ENCODE results near the gene LRRC8D. TPM values are rescaled to one million over a fixed set of nuclear protein-coding genes. Genes with fewer than 3 reads are reported as not detected.

The LRRC8D gene
- total RNA-seq, 1 experiment from 2014 or later: 37.2 TPM

DNA sequence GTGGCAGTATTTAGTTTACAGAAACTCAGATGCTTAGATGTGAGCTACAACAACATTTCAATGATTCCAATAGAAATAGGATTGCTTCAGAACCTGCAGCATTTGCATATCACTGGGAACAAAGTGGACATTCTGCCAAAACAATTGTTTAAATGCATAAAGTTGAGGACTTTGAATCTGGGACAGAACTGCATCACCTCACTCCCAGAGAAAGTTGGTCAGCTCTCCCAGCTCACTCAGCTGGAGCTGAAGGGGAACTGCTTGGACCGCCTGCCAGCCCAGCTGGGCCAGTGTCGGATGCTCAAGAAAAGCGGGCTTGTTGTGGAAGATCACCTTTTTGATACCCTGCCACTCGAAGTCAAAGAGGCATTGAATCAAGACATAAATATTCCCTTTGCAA lies 114.4 kb downstream of the LRRC8D start:
- no peaks in the 10 kb centered on the region for H3K9me3 ChIP-seq (ENCODE audit: control insufficient read depth, low read depth, low read length)
- H3K27ac Mint-ChIP-seq: peak overlapping the region; percentile 56 to 78 (median 73); a peak in 5 of 7 replicates
- no CpG with 5 or more reads among the region's 4 CpGs for WGBS (ENCODE audit: extremely low coverage, insufficient read length, low lambda C conversion rate)
- H3K4ac ChIP-seq (ENCODE audit: low read depth, low read length): no peak overlapping the region
- no peak overlapping the region for H4K5ac ChIP-seq (ENCODE audit: insufficient read length, low read depth, low read length)
- H3K27ac ChIP-seq (ENCODE audit: insufficient read length, low read depth, low read length): no peak overlapping the region
- no peak overlapping the region for H2BK12ac ChIP-seq (ENCODE audit: insufficient read length, low read depth, low read length)
- H2AFZ ChIP-seq (ENCODE audit: low read length): no peak overlapping the region
- no peak overlapping the region for H2AK5ac ChIP-seq (ENCODE audit: insufficient read length, low read length)
- H4K8ac ChIP-seq (replicated peaks; ENCODE audit: insufficient read length, low read depth, low read length): no peak overlapping the region
- H3K4me2 ChIP-seq (ENCODE audit: insufficient read depth, insufficient read length, low read length): no peak overlapping the region
- no peak overlapping the region for H2BK15ac ChIP-seq (ENCODE audit: low read depth, low read length)
- TF ChIP-seq CTCF (conservative IDR thresholded peaks at IDR 0.05): no peak
- no peaks in the 10 kb centered on the region for H3K27me3 ChIP-seq (ENCODE audit: insufficient read depth, low read length)
- no peak overlapping the region for H3K18ac ChIP-seq (ENCODE audit: insufficient read length, low read depth, low read length)
- no peak overlapping the region for H3K9ac ChIP-seq (ENCODE audit: extremely low read depth, insufficient read length, low read length)
- H4K20me1 ChIP-seq (ENCODE audit: control insufficient read depth, insufficient read depth, insufficient read length): no peaks in the 10 kb centered on the region
- H3K56ac ChIP-seq (ENCODE audit: insufficient read length, low read depth, low read length): no peak overlapping the region
- H3K23me2 ChIP-seq (ENCODE audit: insufficient read length, low read depth, low read length, poor library complexity, severe bottlenecking): no peaks in the 10 kb centered on the region
- no peak overlapping the region for H3K23ac ChIP-seq (ENCODE audit: insufficient read length, low read depth, low read length)
- H3K4me3 Mint-ChIP-seq: no peak overlapping the region
- H3K4me1 ChIP-seq (ENCODE audit: insufficient read depth, low read length): peaks cover 10% of the 10 kb centered on the region
- H3K79me2 ChIP-seq (ENCODE audit: insufficient read depth, low read length): no peaks in the 10 kb centered on the region
- H2BK5ac ChIP-seq (ENCODE audit: insufficient read length, low read length): no peak overlapping the region
- H4K91ac ChIP-seq (ENCODE audit: insufficient read length, low read depth, low read length): no peak overlapping the region
- no peaks in the 10 kb centered on the region for H3K27me3 Mint-ChIP-seq (ENCODE audit: low read depth)
- DNase-seq: no peak
- no peak overlapping the region for H3T11ph ChIP-seq (ENCODE audit: low read length)
- no peak overlapping the region for H2BK20ac ChIP-seq (ENCODE audit: low read depth, low read length, poor library complexity, severe bottlenecking)
- H3K14ac ChIP-seq (ENCODE audit: insufficient read depth, low read length): no peak overlapping the region
- no peaks in the 10 kb centered on the region for H3K79me1 ChIP-seq (ENCODE audit: insufficient read depth, low read depth, low read length, poor library complexity, severe bottlenecking)
- H3K4me1 Mint-ChIP-seq: peaks cover 70 to 72% of the 10 kb centered on the region in 2 experiments
- H3K9me3 Mint-ChIP-seq: peaks cover 0 to 5% of the 10 kb centered on the region in 2 experiments; a peak in 1 of 5 replicates
- H3K36me3 Mint-ChIP-seq (ENCODE audit: insufficient read depth in 1 of 3, low read depth in 3 of 3): peaks cover 34 to 54% (median 43%) of the 10 kb centered on the region in 3 experiments
- no peak overlapping the region for H2BK120ac ChIP-seq (ENCODE audit: low read depth, low read length, poor library complexity, severe bottlenecking)

All from H9 (cell line).